Fibroblast of lung (primary cell): ENCODE measurements around the gene FBXO9. TPM values are rescaled to one million over a fixed set of nuclear protein-coding genes. Genes with fewer than 3 reads are reported as not detected.
A peak's percentile ranks its signal among the peaks of the same experiment; 100 is the strongest.

Source experiments
- DNase-seq, 2 donors: peaks; one replicate each; pipeline versions ENCODE4 v3.0.0 to v3.0.0-alpha.2; 2010; ENCODE audit warnings: low read depth in 2 of 2
- H2AFZ ChIP-seq: 2 replicates; pipeline ENCODE4 v1.5.1; 2012; ENCODE audit warnings: low read length, control low read depth, inconsistent platforms
- H3K27ac ChIP-seq: 2 replicates; pipeline ENCODE4 v1.5.1; 2011; ENCODE audit warnings: low read length, control low read depth; ENCODE audit not compliant: insufficient read depth
- H3K27me3 ChIP-seq: 2 replicates; pipeline ENCODE4 v1.5.1; 2011; ENCODE audit warnings: mild to moderate bottlenecking, low read length; ENCODE audit not compliant: control insufficient read depth, insufficient read depth
- H3K36me3 ChIP-seq: 2 replicates; pipeline ENCODE4 v1.5.1; 2011; ENCODE audit warnings: low read length; ENCODE audit not compliant: control insufficient read depth, insufficient read depth
- H3K4me1 ChIP-seq: 2 replicates; pipeline ENCODE4 v1.5.1; 2011; ENCODE audit warnings: low read length; ENCODE audit not compliant: control insufficient read depth, insufficient read depth; ENCODE audit errors: extremely low read depth
- H3K4me2 ChIP-seq: 2 replicates; pipeline ENCODE4 v1.5.1; 2011; ENCODE audit warnings: low read length, control low read depth; ENCODE audit not compliant: insufficient read depth; ENCODE audit errors: extremely low read depth
- H3K4me3 ChIP-seq, 4 experiments: fragments of 200-600 bp in 1 of 4; sonication (generic) in 1 of 4; replicated peaks in 1 of 4; 2 replicates each; pipeline ENCODE4 v1.5.1; 2011 to 2016; ENCODE audit warnings: low read length in 4 of 4, low read depth in 3 of 4, mild to moderate bottlenecking in 3 of 4, control low read depth in 2 of 4, inconsistent platforms in 1 of 4, mixed read lengths in 1 of 4; ENCODE audit not compliant: insufficient read depth in 1 of 4; ENCODE audit errors: control extremely low read depth in 1 of 4
- H3K79me2 ChIP-seq: 2 replicates; pipeline ENCODE4 v1.5.1; 2012; ENCODE audit warnings: mild to moderate bottlenecking, low read length, inconsistent platforms; ENCODE audit not compliant: control insufficient read depth, insufficient read depth
- H3K9ac ChIP-seq: 2 replicates; pipeline ENCODE4 v1.5.1; 2011; ENCODE audit warnings: mild to moderate bottlenecking, low read length, control low read depth; ENCODE audit not compliant: insufficient read depth
- H3K9me3 ChIP-seq: 2 replicates; pipeline ENCODE4 v1.5.1; 2012; ENCODE audit warnings: low read depth, low read length; ENCODE audit not compliant: control insufficient read depth, insufficient read depth
- H4K20me1 ChIP-seq: 2 replicates; pipeline ENCODE4 v1.5.1; 2011; ENCODE audit warnings: low read length; ENCODE audit not compliant: control insufficient read depth, insufficient read depth; ENCODE audit errors: extremely low read depth
- CTCF ChIP-seq, 2 donors: IDR thresholded peaks in 1 of 2; conservative IDR thresholded peaks in 1 of 2; 1 replicate in 1 of 2; 2 replicates in 1 of 2; pipeline ENCODE4 v1.5.1; 2011 to 2012; ENCODE audit warnings: low read length in 2 of 2, control low read depth in 1 of 2, inconsistent platforms in 1 of 2, low read depth in 1 of 2, mild to moderate bottlenecking in 1 of 2
- EZH2 ChIP-seq: IDR thresholded peaks from 2 replicates; pipeline ENCODE4 v1.5.1; 2012; ENCODE audit warnings: low read length, control low read depth, mild to moderate bottlenecking; ENCODE audit errors: missing control alignments
- polyA plus RNA-seq, 2 donors: library from polyadenylated mRNA; depleted of rRNA in 1 of 2; stranded (reverse) in 1 of 2; unstranded in 1 of 2; fragments of >200 nt; gene quantifications; 2 replicates each; pipeline ENCODE4 v1.2.1, GENCODE V29; 2011 to 2012; ENCODE audit warnings: missing spikeins in 1 of 2
- total RNA-seq: library from RNA; depleted of rRNA; stranded (reverse); fragments of >200 nt; gene quantifications from 2 replicates; pipeline ENCODE4 v1.2.1, GENCODE V29; 2014

Gene FBXO9
- total and polyA plus RNA-seq, 2 donors (not counting 1 experiment from before 2014, with no cell fraction given), result 44.8 to 65.2 TPM

DNA sequence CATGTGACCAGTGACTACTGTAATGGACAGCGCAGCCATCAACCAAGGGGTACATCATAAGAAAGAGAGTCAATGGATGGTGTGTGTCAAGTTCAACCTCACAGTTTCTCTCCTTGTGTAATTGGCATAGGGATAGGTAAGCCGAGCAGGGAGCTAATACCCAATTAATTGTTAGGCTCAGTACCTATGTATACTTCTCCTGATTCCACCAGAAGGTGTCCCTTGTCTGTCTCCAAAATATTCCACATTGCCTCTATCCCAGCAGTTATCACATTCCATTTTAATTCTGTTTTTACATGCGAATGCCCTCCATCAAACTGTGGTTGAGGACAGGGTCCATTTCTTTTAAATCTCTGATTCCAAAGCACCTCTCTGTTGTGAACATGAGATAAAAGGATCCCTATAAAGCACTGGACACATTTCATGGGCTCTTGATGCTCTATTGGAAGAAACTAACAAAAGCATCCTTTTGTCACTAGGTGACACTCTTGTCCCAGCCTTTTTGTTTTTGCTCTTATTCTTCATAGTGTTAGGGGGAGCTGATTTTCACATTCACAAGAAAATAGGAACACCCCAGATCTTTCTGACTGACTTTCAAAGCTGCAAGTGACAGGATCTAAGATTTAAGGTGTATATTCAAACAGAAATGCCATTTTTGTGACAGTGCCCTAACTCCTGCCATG is 38.9 kb downstream of the FBXO9 start:
- H3K27ac ChIP-seq, result no peak overlapping the region
- H3K4me3 ChIP-seq, result no peak overlapping the region
- H3K36me3 ChIP-seq, result peaks cover 6% of the 10 kb centered on the region
- no peaks in the 10 kb centered on the region for H3K9me3 ChIP-seq
- no peaks in the 10 kb centered on the region for H3K79me2 ChIP-seq
- H3K9ac ChIP-seq, result no peak overlapping the region
- H4K20me1 ChIP-seq, result no peaks in the 10 kb centered on the region
- TF ChIP-seq EZH2 (no peak), CTCF (conservative IDR thresholded peaks at IDR 0.05 in 1 of 2, IDR thresholded peaks at IDR 0.05 in 1 of 2; ENCODE audit: low read depth in 1 of 2, low read length in 2 of 2) (no peak)
- H3K4me2 ChIP-seq, result no peak overlapping the region
- peak in 1 of 2 donors; percentile 20 for DNase-seq
- no peak overlapping the region for H2AFZ ChIP-seq
- no peaks in the 10 kb centered on the region for H3K27me3 ChIP-seq
- no peaks in the 10 kb centered on the region for H3K4me1 ChIP-seq

GRCh38 chr6:53104916-53105315 is 39.7 kb downstream of the FBXO9 start:
- Histone ChIP-seq H3K79me2 (no peaks in the 10 kb centered on the region), H3K27ac (no peak overlapping the region), H3K4me3 (no peak overlapping the region), H2AFZ (no peak overlapping the region), H3K9ac (no peak overlapping the region), H3K9me3 (no peaks in the 10 kb centered on the region), H3K4me2 (no peak overlapping the region), H3K4me1 (no peaks in the 10 kb centered on the region), H3K27me3 (no peaks in the 10 kb centered on the region), H4K20me1 (no peaks in the 10 kb centered on the region), H3K36me3 (peaks cover 6% of the 10 kb centered on the region)
- no peak for TF ChIP-seq CTCF (conservative IDR thresholded peaks at IDR 0.05 in 1 of 2, IDR thresholded peaks at IDR 0.05 in 1 of 2; ENCODE audit: low read depth in 1 of 2, low read length in 2 of 2)
- TF ChIP-seq EZH2, result no peak
- DNase-seq, result no peak

DNA sequence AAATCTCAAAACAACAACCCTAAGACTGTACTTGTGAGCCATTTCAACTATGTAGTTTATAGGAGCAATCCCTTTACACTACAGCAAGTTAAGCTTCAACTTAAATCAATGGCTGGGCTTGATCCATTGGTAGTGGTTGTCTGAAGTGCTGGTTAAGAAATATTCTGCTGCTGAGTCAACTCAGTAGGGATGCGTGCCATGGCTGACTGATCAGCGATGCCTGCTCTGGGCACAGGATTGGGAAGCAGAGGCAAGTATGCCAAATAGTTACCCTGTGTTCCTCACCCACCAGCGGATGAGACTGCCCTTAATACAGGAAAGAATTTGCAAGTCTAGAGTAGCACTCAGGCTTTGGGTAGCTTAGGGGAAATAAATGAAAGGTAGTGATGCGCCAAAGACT is 41.9 kb downstream of the FBXO9 start:
- Histone ChIP-seq H3K36me3 (peaks cover under 1% of the 10 kb centered on the region), H4K20me1 (no peaks in the 10 kb centered on the region), H3K9me3 (no peaks in the 10 kb centered on the region), H3K4me1 (no peaks in the 10 kb centered on the region), H3K9ac (no peak overlapping the region), H3K4me2 (no peak overlapping the region), H3K79me2 (no peaks in the 10 kb centered on the region), H3K4me3 (no peak overlapping the region), H3K27me3 (no peaks in the 10 kb centered on the region), H2AFZ (no peak overlapping the region), H3K27ac (no peak overlapping the region)
- TF ChIP-seq CTCF (conservative IDR thresholded peaks at IDR 0.05 in 1 of 2, IDR thresholded peaks at IDR 0.05 in 1 of 2; ENCODE audit: low read depth in 1 of 2, low read length in 2 of 2) (no peak), EZH2 (no peak)
- peak; percentile 21 to 74 for DNase-seq
